GM21526 (cell line): Measurements from ENCODE around the gene ATG2A.

ENCODE experiments used
- ATAC-seq: cut with Tn5 transposase; IDR thresholded peaks from one replicate; pipeline ENCODE4 v1.9.1; 2021; ENCODE audit warnings: moderate library complexity; ENCODE audit not compliant: unreplicated experiment, low FRiP score

The ATG2A gene

GRCh38 chr11:64874308-64875240 lies 42.4 kb downstream of the ATG2A start:
- ATAC-seq, result no peak

DNA sequence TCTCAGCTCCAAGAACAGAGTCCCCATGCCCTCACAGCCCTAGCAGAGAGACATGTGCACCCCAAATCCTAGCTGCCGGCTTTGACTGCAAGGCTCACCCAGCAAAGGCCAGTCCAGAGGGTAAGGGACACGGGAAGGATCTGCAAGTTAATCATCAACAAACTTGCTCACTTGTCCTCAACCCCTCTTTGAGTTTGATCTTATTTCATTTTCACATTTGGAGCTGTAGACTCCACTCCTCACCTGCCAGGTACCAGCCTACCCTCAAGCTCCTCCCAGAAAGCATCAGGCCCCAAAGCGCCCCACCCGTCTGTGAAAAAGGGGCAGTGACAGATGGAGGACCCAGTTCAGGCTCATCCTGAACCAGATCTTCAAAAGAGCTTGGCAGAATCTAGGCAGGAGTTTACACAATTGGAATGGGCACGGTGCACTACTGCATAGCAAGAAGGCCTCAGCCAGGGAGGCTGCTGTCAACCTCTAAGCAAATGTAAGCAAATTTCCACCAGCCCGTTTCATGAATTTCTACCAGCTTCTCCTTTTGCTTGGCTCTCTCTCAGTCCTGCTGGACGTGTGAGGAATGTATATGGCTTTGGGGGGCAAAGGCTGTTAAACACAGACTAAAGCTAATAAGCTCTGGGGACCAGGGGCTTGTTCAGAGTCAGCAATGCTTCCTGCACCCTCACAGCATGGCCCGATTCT lies 44.1 kb downstream of the ATG2A start:
- ATAC-seq, result no peak

- ATAC-seq, result no peak
Measured at GRCh38 chr11:64871492-64871891, 45.5 kb downstream of the ATG2A start.

GRCh38 chr11:64870893-64871466 lies 46.0 kb downstream of the ATG2A start:
- no peak for ATAC-seq

- no peak for ATAC-seq
Measured at GRCh38 chr11:64870176-64870892, 46.7 kb downstream of the ATG2A start.

DNA sequence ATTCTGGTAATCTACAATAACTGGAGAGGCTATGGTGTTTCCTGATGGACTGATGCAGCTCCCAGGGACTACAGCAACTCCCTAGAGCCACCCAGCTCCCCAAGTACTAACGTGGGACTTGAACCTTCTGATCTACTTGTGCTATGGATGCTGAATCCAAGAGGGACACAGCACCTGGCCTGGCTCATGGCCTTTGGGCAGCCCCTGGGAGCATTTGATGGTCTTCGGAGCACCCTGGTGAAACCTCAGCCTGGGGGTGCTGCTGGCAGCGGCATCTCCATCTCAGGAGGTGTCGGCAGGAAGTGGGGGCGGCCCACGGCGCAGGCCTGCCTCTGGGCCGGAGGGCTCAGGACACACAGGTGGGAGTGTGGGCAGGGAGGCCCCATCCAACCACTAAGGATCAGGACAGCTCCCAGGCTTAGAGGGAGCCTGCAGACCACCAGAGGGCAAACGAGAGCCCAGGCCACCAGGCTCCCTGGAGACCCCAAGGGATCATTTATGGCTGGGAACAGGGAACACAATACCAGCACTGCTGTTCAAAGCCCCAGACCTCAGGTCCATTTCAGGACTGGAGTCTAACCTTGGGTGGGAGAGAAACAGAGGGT lies 47.3 kb downstream of the ATG2A start:
- no peak for ATAC-seq

DNA sequence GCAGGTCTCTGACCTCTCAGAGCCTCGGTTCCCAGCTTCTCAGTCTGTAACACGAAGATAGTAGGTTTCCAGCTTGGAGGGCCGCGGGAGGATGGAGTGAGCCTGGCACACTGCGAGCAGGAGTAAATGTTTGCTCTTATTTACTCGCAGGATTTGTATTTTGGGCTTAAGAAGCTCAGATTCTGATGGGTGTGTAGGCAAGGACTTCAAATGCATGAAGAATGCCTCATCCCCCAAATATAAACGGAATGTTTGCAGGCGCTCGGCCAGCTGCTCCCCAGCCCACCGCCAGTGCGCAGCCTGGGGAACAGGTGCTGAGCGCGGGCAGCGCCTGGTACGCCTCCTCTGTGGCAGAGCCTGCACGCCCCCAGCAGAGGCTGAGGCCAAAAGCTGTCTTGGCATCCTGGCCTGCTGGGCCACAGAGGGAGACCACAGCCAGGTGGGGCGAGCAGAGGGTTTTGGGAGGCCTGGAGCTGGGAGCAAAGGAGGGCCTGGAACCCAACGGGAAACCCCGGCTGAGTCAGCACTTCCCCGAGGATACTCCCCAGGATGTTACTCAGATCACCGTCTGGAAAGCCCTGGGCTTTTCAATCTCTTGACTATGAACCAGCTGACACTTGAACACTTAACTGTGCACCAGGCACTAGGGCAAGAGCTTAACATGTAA lies 48.0 kb downstream of the ATG2A start:
- no peak for ATAC-seq

DNA sequence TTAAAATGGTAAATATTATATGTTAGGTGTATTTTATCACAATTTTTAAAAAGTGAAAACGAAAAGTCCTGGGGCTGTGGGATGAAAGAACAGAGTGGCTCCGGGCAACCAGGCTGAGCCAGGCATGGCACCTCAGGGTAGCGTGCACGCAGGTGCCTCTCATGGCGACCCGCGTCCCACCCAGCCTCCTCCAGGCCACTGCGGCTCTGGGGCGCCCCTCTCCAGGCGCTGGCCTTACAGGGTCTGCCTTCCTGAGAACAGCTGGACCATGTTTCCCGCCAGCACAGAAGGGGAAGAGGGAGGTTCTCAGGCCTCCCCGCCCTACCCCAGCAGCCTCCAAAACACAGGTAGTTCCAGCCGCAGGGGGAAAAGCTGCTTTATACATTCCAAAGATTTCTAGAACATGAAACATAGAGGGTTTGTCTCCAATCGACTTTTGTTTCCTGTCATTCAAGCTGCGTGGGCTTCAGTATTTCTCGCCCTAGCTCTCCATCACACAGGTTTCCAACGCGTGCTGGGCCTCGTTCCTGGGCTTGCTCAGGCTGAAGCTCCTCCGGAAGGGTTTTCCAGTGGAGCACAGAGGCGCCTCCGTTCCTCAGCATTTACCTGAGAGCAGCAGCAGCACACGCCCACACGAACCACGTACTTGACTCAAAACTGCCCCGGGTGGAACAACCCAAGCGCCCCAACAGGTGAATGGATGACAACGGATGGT lies 49.1 kb downstream of the ATG2A start:
- no peak for ATAC-seq

- ATAC-seq, result no peak
Measured at GRCh38 chr11:64866173-64866491, 50.9 kb downstream of the ATG2A start.

DNA sequence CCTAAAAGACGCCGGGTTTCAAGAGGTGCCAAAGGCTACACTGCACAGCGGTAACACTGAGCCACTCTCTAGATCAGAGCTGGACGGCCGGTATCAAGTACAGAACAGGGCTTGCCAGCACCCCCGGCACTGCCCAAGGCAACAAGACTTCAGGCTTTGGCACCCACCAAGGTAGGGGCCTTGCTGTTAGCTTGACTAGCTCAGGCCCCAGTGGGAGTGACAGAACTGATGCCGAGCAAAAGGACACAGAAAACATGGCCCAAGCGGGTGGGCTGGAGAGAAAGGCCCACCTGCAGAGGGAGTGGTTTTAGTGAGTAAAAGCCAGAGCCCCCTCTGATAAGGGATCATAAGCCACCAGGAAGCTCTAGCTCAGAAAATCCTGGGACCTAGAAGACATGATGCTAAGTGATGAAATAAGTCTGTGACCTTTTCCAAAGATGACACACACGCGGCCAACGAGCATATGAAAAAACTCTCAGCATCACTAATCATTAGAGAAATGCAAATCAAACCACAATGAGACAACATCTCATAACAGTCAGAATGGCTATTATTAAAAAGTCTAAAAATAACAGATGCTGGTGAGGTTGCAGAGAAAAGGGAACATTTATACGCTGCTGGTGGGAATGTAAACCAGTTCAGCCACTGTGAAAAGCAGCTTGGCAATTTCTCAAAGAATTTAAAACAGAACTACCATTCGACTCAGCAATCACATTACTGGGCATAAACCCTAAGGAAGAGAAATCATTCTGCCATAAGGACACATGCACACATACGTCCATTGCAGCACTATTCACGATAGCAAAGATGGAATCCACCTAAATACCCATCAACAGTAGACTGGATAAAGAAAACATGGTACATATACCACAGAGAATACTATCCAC lies 51.5 kb downstream of the ATG2A start:
- ATAC-seq, result no peak

DNA sequence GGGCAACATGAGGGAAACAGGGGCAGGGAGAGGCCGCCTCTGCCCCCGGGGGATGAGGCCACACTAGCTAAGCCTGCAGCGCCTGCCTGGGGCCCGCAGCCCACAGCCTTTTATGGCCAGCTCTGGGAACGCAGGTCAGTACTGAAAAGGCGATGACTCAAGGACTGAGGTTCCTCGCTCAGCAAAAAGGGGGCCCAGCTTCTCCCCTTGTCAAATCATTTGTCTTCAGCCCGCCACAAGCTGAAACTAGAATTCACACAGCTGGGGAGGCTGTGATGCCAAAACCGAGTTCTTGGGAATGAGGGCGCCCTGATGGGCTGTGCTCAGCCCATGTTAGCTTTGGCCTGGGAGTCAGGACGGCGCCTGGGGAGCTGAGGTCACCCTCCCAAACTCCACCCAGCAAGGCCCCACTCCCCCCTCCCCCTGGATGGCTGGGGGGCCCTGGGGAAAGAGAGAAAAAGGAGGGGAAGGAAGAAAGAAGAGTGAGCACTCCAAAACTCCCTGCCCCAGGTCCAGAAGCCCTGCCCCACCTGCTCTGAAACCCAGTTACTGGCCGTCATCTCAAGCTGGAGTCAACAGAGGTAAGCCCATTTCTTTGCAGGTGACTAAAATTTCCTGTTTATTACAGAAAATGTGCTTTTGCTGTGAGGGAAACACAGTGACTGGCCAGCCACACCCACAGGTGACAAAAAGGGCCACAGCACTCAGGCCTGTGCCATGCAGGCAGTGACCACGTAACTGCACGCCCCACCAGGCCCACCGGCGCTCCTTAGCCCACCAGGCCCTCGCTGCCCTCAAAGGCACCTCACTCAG lies 52.3 kb downstream of the ATG2A start:
- ATAC-seq, result no peak

- no peak for ATAC-seq
Measured at GRCh38 chr11:64864135-64864472, 52.9 kb downstream of the ATG2A start.

- no peak for ATAC-seq
Measured at GRCh38 chr11:64863391-64864060, 53.5 kb downstream of the ATG2A start.

- no peak for ATAC-seq
Measured at GRCh38 chr11:64862987-64863390, 54.0 kb downstream of the ATG2A start.

- no peak for ATAC-seq
Measured at GRCh38 chr11:64861227-64861975, 55.6 kb downstream of the ATG2A start.
